RWPE1 (cell line): ENCODE measurements around the gene CNKSR3.

Source experiments
- CTCF ChIA-PET: fragments of 350-600 bp; sonication (Branson Sonifier 250); formaldehyde crosslinking; extraction: SDS; loops from one replicate; lab custom pipeline; 2021; lab: Yijun Ruan, JAX
- POLR2A ChIA-PET: fragments of 400-600 bp; formaldehyde crosslinking; extraction: SDS; loops from one replicate; lab custom pipeline; 2020; ENCODE audit warnings: antibody characterized with exemption; ENCODE audit not compliant: low non-redundant PET; lab: Yijun Ruan, JAX
- DNase-seq: peaks from one replicate; pipeline ENCODE4 v3.0.0; 2012; ENCODE audit warnings: low spot score
- H3K27ac ChIP-seq: fragments of 450-650 bp; 2 replicates; pipeline ENCODE4 v1.5.1; 2017
- CTCF ChIP-seq: fragments of 450-650 bp; conservative IDR thresholded peaks from 2 replicates; pipeline ENCODE4 v1.5.1; 2017; ENCODE audit warnings: low read depth, mild to moderate bottlenecking

The CNKSR3 gene

DNA sequence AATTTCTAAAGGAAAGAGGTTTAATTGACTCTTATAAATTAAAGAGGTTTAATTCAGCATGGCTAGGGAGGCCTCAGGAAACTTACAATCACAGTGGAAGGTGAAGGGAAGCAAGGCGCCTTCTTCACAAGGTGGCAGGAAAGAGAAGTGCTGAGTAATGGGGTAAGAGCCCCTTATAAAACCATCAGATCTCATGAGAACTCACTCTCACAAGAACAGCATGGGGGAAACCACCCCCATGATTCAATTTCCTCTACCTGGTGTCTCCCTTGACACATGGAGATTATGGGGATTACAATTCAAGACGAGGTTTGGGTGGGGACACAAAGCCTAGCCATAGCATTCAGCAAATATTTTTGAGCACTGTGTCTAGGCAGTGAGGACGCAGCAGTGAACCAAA lies 150.0 kb downstream of the CNKSR3 start:
- no peak for DNase-seq
- POLR2A ChIA-PET: no interaction called here
- no peak for TF ChIP-seq CTCF
- CTCF ChIA-PET: interaction anchor here (0.8 kb wide), 1 partner anchor 367 kb away, joined by 3 read pairs; no protein-coding TSS in a partner anchor
- no peak overlapping the region for H3K27ac ChIP-seq

- CTCF ChIA-PET: no interaction called here
- no peak for DNase-seq
- H3K27ac ChIP-seq: no peak overlapping the region
- TF ChIP-seq CTCF: no peak
- POLR2A ChIA-PET: no interaction called here
Measured at GRCh38 chr6:154359679-154360078, 150.8 kb downstream of the CNKSR3 start.

- CTCF ChIA-PET: interaction anchor here (0.7 kb wide), 1 partner anchor 1583 kb away, joined by 4 read pairs; no protein-coding TSS in a partner anchor
- POLR2A ChIA-PET: no interaction called here
- no peak for TF ChIP-seq CTCF
- no peak overlapping the region for H3K27ac ChIP-seq
- DNase-seq: no peak
Measured at GRCh38 chr6:154359161-154359574, 151.3 kb downstream of the CNKSR3 start.

- H3K27ac ChIP-seq: no peak overlapping the region
- no peak for TF ChIP-seq CTCF
- POLR2A ChIA-PET: no interaction called here
- DNase-seq: no peak
- CTCF ChIA-PET: no interaction called here
Measured at GRCh38 chr6:154358019-154358545, 152.4 kb downstream of the CNKSR3 start.

GRCh38 chr6:154356690-154357089 lies 153.8 kb downstream of the CNKSR3 start, which contains the start of gene IPCEF1:
TSS of gene IPCEF1 (minus strand) at chr6:154356803. CDS start at chr6:154265947, 90,856 bp downstream.
- TF ChIP-seq CTCF: no peak
- ChIA-PET POLR2A (interaction anchor here (0.7 kb wide), 1 partner anchor 89 kb away, joined by 3 read pairs; no protein-coding TSS in a partner anchor), CTCF (no interaction called here)
- DNase-seq: no peak
- H3K27ac ChIP-seq: no peak within 1 kb of the TSS

- no peak for TF ChIP-seq CTCF
- POLR2A ChIA-PET: interaction anchor here (0.7 kb wide), 1 partner anchor 89 kb away, joined by 3 read pairs; no protein-coding TSS in a partner anchor
- H3K27ac ChIP-seq: no peak overlapping the region
- CTCF ChIA-PET: no interaction called here
- DNase-seq: no peak
Measured at GRCh38 chr6:154356113-154356512, 154.4 kb downstream of the CNKSR3 start.
